Trophoblast cell (in vitro differentiated cells and primary cell): Measurements from ENCODE around the gene SLC9A4.

ENCODE experiments used
- DNase-seq, 2 donors: peaks; one replicate each; pipeline ENCODE4 v3.0.0-alpha.2; 2016
- H2AFZ ChIP-seq: 2 replicates; pipeline ENCODE4 v1.6.1; 2013; ENCODE audit warnings: low read length, moderate library complexity, mild to moderate bottlenecking; ENCODE audit not compliant: insufficient read depth, poor library complexity
- H2AK5ac ChIP-seq: 2 replicates; pipeline ENCODE4 v1.6.1; 2013; ENCODE audit warnings: mild to moderate bottlenecking, low read length
- H2BK120ac ChIP-seq: 2 replicates; pipeline ENCODE4 v1.6.1; 2013; ENCODE audit warnings: low read length, mild to moderate bottlenecking, moderate library complexity; ENCODE audit not compliant: insufficient read depth, poor library complexity
- H2BK12ac ChIP-seq: 2 replicates; pipeline ENCODE4 v1.6.1; 2013; ENCODE audit warnings: mild to moderate bottlenecking, low read length, moderate library complexity
- H2BK5ac ChIP-seq: 2 replicates; pipeline ENCODE4 v1.6.1; 2013; ENCODE audit warnings: low read length, low read depth, moderate library complexity, mild to moderate bottlenecking; ENCODE audit not compliant: poor library complexity
- H3K14ac ChIP-seq: 2 replicates; pipeline ENCODE4 v1.6.1; 2013; ENCODE audit warnings: mild to moderate bottlenecking, low read length
- H3K18ac ChIP-seq: 2 replicates; pipeline ENCODE4 v1.6.1; 2013; ENCODE audit warnings: mild to moderate bottlenecking, low read length
- H3K23ac ChIP-seq: 2 replicates; pipeline ENCODE4 v1.6.1; 2013; ENCODE audit warnings: low read length
- H3K27ac ChIP-seq: 2 replicates; pipeline ENCODE4 v1.5.1; 2013; ENCODE audit warnings: low read depth, mild to moderate bottlenecking, inconsistent platforms, low read length, moderate library complexity
- H3K27me3 ChIP-seq: 2 replicates; pipeline ENCODE4 v1.6.1; 2013; ENCODE audit warnings: inconsistent platforms, mild to moderate bottlenecking, low read length, moderate library complexity; ENCODE audit not compliant: insufficient read depth
- H3K36me3 ChIP-seq, 2 experiments: 1 replicate in 1 of 2; 2 replicates in 1 of 2; pipeline ENCODE4 v1.6.1; 2013; ENCODE audit warnings: low read length in 2 of 2, mild to moderate bottlenecking in 2 of 2, moderate library complexity in 1 of 2; ENCODE audit not compliant: insufficient read depth in 2 of 2, control insufficient read depth in 1 of 2
- H3K4ac ChIP-seq: 2 replicates; pipeline ENCODE4 v1.6.1; 2013; ENCODE audit warnings: low read depth, mild to moderate bottlenecking, low read length, moderate library complexity
- H3K4me1 ChIP-seq, 2 experiments: 1 replicate in 1 of 2; 2 replicates in 1 of 2; pipeline ENCODE4 v1.6.1; 2013; ENCODE audit warnings: low read length in 2 of 2, mild to moderate bottlenecking in 2 of 2, moderate library complexity in 1 of 2; ENCODE audit not compliant: insufficient read depth in 2 of 2, control insufficient read depth in 1 of 2
- H3K4me2 ChIP-seq: 2 replicates; pipeline ENCODE4 v1.6.1; 2013; ENCODE audit warnings: inconsistent platforms, mild to moderate bottlenecking, low read length, moderate library complexity
- H3K4me3 ChIP-seq: 2 replicates; pipeline ENCODE4 v1.5.1; 2013; ENCODE audit warnings: mild to moderate bottlenecking, low read depth, low read length, inconsistent platforms
- H3K79me1 ChIP-seq: one replicate; pipeline ENCODE4 v1.6.1; 2013; ENCODE audit warnings: low read length
- H3K79me2 ChIP-seq: 2 replicates; pipeline ENCODE4 v1.6.1; 2013; ENCODE audit warnings: low read length, mild to moderate bottlenecking; ENCODE audit not compliant: control insufficient read depth, insufficient read depth, poor library complexity
- H3K9ac ChIP-seq: 2 replicates; pipeline ENCODE4 v1.6.1; 2013; ENCODE audit warnings: mild to moderate bottlenecking, low read length
- H3K9me3 ChIP-seq: 2 replicates; pipeline ENCODE4 v1.6.1; 2013; ENCODE audit warnings: low read depth, mild to moderate bottlenecking, control low read depth, inconsistent platforms, low read length; ENCODE audit not compliant: insufficient read depth
- H4K12ac ChIP-seq: 2 replicates; pipeline ENCODE4 v1.6.1; 2013; ENCODE audit warnings: low read depth, mild to moderate bottlenecking, low read length, moderate library complexity
- H4K8ac ChIP-seq: 2 replicates; pipeline ENCODE4 v1.6.1; 2013; ENCODE audit warnings: low read depth, mild to moderate bottlenecking, low read length, moderate library complexity
- H4K91ac ChIP-seq: one replicate; pipeline ENCODE4 v1.6.1; 2013; ENCODE audit warnings: low read depth, mild to moderate bottlenecking, low read length, moderate library complexity
- WGBS: extraction: QIAGEN DNeasy Blood & Tissue Kit; methylation state at CpG from one replicate; pipeline ENCODE4 v1.1.7; 2013; ENCODE audit warnings: missing lambda C conversion rate; ENCODE audit not compliant: insufficient read length, insufficient coverage; ENCODE audit errors: extremely low coverage; 5-methylcytosine and 5-hydroxymethylcytosine counted together

The SLC9A4 gene

DNA sequence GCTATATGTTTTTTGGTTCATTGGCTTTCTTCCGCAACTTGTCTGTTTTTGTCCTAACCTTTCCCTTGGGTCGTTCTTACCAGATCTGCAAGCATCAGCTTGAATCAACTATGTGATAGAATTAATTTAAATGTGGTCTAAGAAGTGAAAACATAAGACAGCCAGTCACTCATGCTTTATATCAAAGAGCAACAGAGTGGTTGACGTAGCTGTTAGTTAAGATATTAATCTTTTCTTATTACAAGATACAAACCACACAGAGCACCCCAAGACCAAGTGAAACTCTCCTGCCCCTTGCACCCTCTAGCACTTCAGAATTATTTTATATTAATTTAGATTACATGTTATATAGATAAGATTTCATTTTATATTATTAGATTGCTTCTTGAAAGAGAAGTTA, 34.9 kb upstream of the SLC9A4 start:
- no peak overlapping the region for H4K12ac ChIP-seq
- no peak overlapping the region for H3K23ac ChIP-seq
- no peak overlapping the region for H3K14ac ChIP-seq
- H3K27ac ChIP-seq, result no peak overlapping the region
- no peak overlapping the region for H3K4ac ChIP-seq
- H3K18ac ChIP-seq, result no peak overlapping the region
- H3K79me2 ChIP-seq, result no peaks in the 10 kb centered on the region
- H2BK5ac ChIP-seq, result no peak overlapping the region
- no peak overlapping the region for H2BK120ac ChIP-seq
- H4K91ac ChIP-seq, result no peak overlapping the region
- no peak overlapping the region for H3K4me3 ChIP-seq
- DNase-seq, result no peak
- H2AFZ ChIP-seq, result no peak overlapping the region
- no peak overlapping the region for H2AK5ac ChIP-seq
- no peak overlapping the region for H2BK12ac ChIP-seq
- H3K27me3 ChIP-seq, result no peaks in the 10 kb centered on the region
- H3K4me1 ChIP-seq, result peaks cover 4 to 5% of the 10 kb centered on the region in 2 experiments
- no peak overlapping the region for H3K4me2 ChIP-seq
- no peak overlapping the region for H3K9ac ChIP-seq
- no peaks in the 10 kb centered on the region for H3K9me3 ChIP-seq
- H4K8ac ChIP-seq, result no peak overlapping the region
- H3K36me3 ChIP-seq, result no peaks in the 10 kb centered on the region
- WGBS, result no CpG with 5 or more reads among the region's 3 CpGs
- no peaks in the 10 kb centered on the region for H3K79me1 ChIP-seq

- H3K23ac ChIP-seq, result no peak overlapping the region
- H2BK5ac ChIP-seq, result no peak overlapping the region
- H3K27ac ChIP-seq, result no peak overlapping the region
- no peak for DNase-seq
- no peak overlapping the region for H4K91ac ChIP-seq
- H3K4me2 ChIP-seq, result no peak overlapping the region
- no peak overlapping the region for H2AFZ ChIP-seq
- H3K18ac ChIP-seq, result no peak overlapping the region
- peaks cover 4 to 5% of the 10 kb centered on the region in 2 experiments for H3K4me1 ChIP-seq
- no peak overlapping the region for H4K12ac ChIP-seq
- H3K4ac ChIP-seq, result no peak overlapping the region
- no peak overlapping the region for H3K4me3 ChIP-seq
- no peaks in the 10 kb centered on the region for H3K79me1 ChIP-seq
- H3K9me3 ChIP-seq, result no peaks in the 10 kb centered on the region
- H3K14ac ChIP-seq, result no peak overlapping the region
- no peaks in the 10 kb centered on the region for H3K36me3 ChIP-seq
- WGBS, result no CpG with 5 or more reads among the region's 2 CpGs
- no peak overlapping the region for H3K9ac ChIP-seq
- no peak overlapping the region for H4K8ac ChIP-seq
- no peak overlapping the region for H2BK120ac ChIP-seq
- H2AK5ac ChIP-seq, result no peak overlapping the region
- H3K79me2 ChIP-seq, result no peaks in the 10 kb centered on the region
- no peaks in the 10 kb centered on the region for H3K27me3 ChIP-seq
- peak overlapping the region; percentile 41 for H2BK12ac ChIP-seq
These were observed 34.4 kb upstream of the SLC9A4 start for GRCh38 chr2:102438578-102438977.

DNA sequence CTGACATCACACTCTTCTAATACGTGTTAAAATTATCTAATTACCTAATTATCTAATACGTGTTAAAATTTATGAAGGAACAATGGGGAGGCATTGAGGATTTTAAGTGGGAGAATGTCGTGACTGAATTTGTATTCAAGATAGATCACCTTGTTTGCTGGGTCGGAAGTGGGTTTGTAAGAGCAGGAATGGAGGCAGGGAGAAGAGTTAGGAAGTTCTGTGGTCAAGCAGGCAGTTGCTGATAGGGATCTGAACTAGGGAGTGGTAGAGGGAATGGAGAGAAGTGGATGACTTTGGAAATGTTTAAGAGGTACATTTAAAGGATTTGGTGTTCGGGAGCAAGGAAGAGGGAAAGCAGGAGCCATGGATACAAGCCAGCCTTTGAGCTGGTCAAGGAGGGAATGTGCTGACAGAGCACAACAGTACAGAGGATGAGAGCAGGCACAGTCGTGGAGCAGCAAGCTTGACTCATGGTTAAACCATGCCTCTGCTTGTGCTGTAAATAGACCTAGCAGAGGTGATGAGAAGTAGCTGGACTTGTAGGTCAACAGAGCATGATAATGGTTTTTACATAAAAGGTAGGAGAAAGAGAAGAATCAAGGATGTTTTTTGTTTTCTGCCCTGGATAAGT, 33.8 kb upstream of the SLC9A4 start:
- no peaks in the 10 kb centered on the region for H3K9me3 ChIP-seq

GRCh38 chr2:102442967-102443828, 29.8 kb upstream of the SLC9A4 start:
- Histone ChIP-seq H3K9me3 (no peaks in the 10 kb centered on the region), H3K27me3 (no peaks in the 10 kb centered on the region), H3K4ac (no peak overlapping the region), H3K27ac (no peak overlapping the region), H3K18ac (no peak overlapping the region), H2BK5ac (no peak overlapping the region), H3K9ac (no peak overlapping the region), H3K14ac (no peak overlapping the region), H3K4me2 (no peak overlapping the region), H3K4me3 (no peak overlapping the region), H3K23ac (no peak overlapping the region), H3K4me1 (peaks cover 4 to 5% of the 10 kb centered on the region in 2 experiments), H2BK12ac (no peak overlapping the region), H3K79me1 (no peaks in the 10 kb centered on the region), H2BK120ac (no peak overlapping the region), H3K79me2 (no peaks in the 10 kb centered on the region), H3K36me3 (no peaks in the 10 kb centered on the region), H4K91ac (no peak overlapping the region), H2AK5ac (no peak overlapping the region), H2AFZ (no peak overlapping the region), H4K12ac (no peak overlapping the region), H4K8ac (no peak overlapping the region)
- WGBS, result no CpG with 5 or more reads among the region's 13 CpGs
- DNase-seq, result peak; percentile 43 to 85

More for the DNA sequence above, 33.8 kb upstream of the SLC9A4 start:
- Histone ChIP-seq H4K12ac (no peak overlapping the region), H3K79me2 (no peaks in the 10 kb centered on the region), H3K23ac (no peak overlapping the region), H3K79me1 (no peaks in the 10 kb centered on the region), H3K4me3 (no peak overlapping the region), H3K36me3 (no peaks in the 10 kb centered on the region), H3K27me3 (no peaks in the 10 kb centered on the region), H3K14ac (no peak overlapping the region), H4K8ac (no peak overlapping the region), H3K27ac (no peak overlapping the region), H2BK120ac (no peak overlapping the region), H2AFZ (no peak overlapping the region), H3K4me1 (peaks cover 4 to 5% of the 10 kb centered on the region in 2 experiments), H3K4me2 (no peak overlapping the region), H2AK5ac (no peak overlapping the region), H3K4ac (no peak overlapping the region), H3K18ac (no peak overlapping the region), H4K91ac (no peak overlapping the region), H3K9ac (no peak overlapping the region), H2BK12ac (no peak overlapping the region), H2BK5ac (no peak overlapping the region)
- peak; percentile 19 to 61 for DNase-seq
- WGBS, result no CpG with 5 or more reads among the region's 6 CpGs
